Stimulated activated CD4-positive, alpha-beta T cell treated with anti-CD3 and anti-CD28 coated beads, Interleukin-12 subunit alpha, Interleukin-12 subunit beta, amount 100 ng/mL, for 4 hours (primary cell): ENCODE results near the gene FAM216A.
A peak's percentile ranks its signal among the peaks of the same experiment; 100 is the strongest.
"Not testable (repeated sequence)": the region's sequence is repeated elsewhere in the genome, so short reads cannot be mapped to it uniquely, and the experiment has no call there.

Experiments
- DNase-seq: peaks from one replicate; pipeline ENCODE4 v3.0.0-alpha.2; 2020

FAM216A gene, protein sequence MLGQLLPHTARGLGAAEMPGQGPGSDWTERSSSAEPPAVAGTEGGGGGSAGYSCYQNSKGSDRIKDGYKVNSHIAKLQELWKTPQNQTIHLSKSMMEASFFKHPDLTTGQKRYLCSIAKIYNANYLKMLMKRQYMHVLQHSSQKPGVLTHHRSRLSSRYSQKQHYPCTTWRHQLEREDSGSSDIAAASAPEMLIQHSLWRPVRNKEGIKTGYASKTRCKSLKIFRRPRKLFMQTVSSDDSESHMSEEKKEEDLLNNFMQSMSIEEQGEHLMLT

GRCh38 chr12:110468214-110469048, at the start of gene FAM216A, which contains the start of gene GPN3:
FAM216A (plus strand) TSS chr12:110468845; CDS start chr12:110468876, 31 bp downstream.
GPN3 (minus strand) TSS chr12:110468257; CDS start chr12:110468203, 54 bp downstream.
- peak; percentile 89 for DNase-seq

DNA sequence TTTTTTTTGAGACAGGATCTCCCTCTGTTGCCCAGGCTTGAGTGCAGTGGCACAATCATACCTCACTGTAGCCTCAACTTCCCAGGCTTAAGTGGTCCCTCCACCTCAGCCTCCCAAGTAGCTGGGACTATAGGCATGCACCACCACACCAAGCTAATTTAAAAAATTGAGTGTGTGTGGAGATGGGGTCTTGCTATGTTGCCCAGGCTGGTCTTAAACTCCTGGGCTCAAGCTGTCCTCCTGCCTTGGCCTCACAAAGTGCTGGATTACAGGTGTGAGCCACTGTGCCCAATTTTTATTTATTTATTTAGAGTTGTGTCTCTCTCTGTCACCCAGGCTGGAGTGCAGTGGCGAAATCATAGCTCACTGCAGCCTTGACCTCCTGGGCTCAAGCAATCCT, 48.0 kb upstream of the FAM216A start:
- DNase-seq = not testable (repeated sequence)

- no peak for DNase-seq
Measured at GRCh38 chr12:110421159-110421661, 47.4 kb upstream of the FAM216A start.

- DNase-seq = no peak
Measured at GRCh38 chr12:110421701-110422100, 46.9 kb upstream of the FAM216A start.

DNA sequence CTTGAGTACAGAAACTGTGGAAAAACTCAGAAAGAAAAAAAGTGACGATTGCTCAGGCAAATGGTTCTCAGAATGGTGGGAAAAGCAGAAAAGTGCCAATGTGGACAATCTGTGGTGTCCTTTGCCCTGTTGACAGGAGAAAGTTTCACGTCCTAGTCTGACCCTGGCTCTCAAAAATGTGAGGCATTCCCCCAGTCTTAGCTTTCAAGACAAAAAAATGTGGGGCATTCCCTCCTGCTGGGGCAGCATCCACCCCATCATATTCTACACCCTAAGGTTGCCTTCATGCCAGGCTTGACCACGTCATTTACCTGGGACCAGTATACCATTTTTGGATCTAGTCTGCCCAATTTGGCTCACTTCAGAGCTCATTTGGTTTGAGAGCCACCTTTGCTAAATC, 44.4 kb upstream of the FAM216A start:
- DNase-seq = no peak

GRCh38 chr12:110426406-110426805, 42.2 kb upstream of the FAM216A start:
- no peak for DNase-seq

- not testable (repeated sequence) for DNase-seq
Measured at GRCh38 chr12:110429676-110430075, 39.0 kb upstream of the FAM216A start.

DNA sequence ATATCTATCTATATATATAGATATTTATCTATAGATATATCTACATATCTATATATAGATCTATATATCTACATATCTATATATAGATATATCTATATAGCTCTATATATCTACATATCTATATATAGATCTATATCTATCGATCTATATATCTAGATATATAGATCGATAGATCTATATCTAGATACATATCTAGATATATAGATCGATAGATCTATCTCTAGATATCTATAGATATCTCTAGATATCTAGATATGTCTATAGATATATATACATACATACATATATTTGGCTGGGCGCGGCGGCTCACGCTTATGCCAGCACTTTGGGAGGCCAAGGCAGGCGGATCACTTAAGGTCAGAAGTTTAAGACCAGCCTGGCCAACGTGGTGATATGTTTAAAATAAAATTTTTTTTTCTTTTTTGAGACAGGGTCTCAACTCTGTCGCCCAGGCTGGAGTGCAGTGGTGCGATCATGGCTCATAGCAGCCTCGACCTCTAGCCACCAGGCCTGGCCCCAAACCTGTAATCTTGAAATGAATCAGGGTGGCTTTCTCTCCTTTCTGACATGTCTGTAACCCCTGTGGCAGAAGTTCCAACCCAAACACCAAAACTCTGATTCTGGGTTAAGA, 36.6 kb upstream of the FAM216A start:
- DNase-seq = no peak

DNA sequence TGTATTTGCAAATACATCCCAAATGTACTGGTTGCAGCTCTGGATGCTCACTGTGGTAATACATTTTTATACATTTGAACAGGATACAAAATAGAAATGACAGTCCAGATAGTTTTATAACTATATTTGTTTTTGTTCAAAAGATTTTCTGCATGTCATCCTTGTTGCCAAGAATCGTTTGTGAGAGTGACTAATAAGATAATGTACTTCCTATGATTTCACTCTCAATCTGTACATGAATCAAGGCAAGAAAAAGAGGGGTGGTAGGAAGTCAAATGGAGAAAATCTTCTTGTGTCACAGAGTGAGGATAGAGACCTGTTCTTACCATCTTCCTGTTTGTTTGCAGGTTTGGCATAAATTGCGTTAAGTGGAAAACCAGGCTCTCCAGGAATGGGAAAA, 32.4 kb upstream of the FAM216A start:
- DNase-seq = no peak

DNA sequence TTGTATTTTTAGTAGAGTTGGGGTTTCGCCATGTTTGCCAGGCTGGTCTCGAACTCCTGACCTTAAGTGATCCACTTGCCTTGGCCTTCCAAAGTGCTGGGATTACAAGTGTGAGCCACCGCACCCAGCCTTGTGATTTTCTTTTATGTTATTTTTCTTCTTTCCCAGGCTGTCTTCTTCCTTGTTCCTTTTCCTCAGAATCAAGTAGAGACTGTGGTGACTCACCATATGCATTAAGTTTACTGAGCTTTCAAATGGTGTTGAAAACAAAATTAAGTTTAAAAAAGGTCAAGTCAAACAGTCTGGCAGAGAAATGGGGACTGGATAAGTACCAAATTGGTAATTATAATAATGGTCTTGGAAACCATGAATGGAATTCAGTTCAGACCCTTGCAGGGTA, 24.2 kb upstream of the FAM216A start:
- no peak for DNase-seq

- DNase-seq = peak; percentile 93
Measured at GRCh38 chr12:110449799-110450497, 18.7 kb upstream of the FAM216A start, which contains the start of gene ARPC3. ARPC3 (minus strand) TSS chr12:110450337; CDS start chr12:110450260, 77 bp downstream.

GRCh38 chr12:110451263-110451662, 17.4 kb upstream of the FAM216A start:
- no peak for DNase-seq

- no peak for DNase-seq
Measured at GRCh38 chr12:110453569-110454296, 14.9 kb upstream of the FAM216A start.

DNA sequence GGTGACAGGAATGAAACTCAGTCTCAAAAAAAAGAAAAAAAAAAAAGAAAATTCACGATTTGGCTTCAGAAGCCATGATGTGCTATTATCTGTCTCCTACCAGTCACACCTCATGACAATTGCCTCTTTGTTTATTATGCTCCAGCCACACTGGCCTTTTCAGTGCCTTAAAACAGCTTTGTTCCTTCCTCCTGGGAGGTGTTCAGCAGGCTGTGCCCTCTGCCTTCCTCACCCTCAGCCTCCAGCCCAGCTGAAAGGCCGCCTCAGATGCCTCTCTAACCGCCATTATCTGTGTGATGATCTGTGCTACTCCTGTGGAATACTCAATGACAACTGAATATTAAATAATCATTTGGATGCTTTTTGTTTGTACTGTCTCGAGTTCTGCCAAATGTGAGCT, 9.9 kb upstream of the FAM216A start:
- no peak for DNase-seq

DNA sequence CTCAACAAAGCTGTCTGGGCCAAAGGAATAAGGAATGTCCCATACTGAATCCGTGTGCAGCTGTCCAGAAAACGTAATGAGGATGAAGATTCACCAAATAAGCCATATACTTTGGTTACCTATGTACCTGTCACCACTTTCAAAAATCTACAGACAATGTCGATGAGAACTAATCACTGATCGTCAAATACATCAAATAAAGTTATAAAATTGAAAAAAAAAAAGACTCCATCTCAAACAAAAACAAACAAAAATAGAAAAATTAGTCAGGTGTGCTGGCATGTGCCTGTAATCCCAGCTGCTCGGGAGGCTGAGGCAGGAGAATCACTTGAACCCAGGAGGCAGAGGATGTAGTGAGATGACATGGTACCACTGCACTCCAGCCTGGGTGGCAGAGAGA, 7.5 kb upstream of the FAM216A start:
- DNase-seq = not testable (repeated sequence)

- DNase-seq = no peak
Measured at GRCh38 chr12:110465024-110465423, 3.6 kb upstream of the FAM216A start.

- DNase-seq = not testable (repeated sequence)
Measured at GRCh38 chr12:110465765-110466164, 2.9 kb upstream of the FAM216A start.

- DNase-seq = no peak
Measured at GRCh38 chr12:110466791-110467190, 1.9 kb upstream of the FAM216A start.

- no peak for DNase-seq
Measured at GRCh38 chr12:110467847-110468213, 815 bp upstream of the FAM216A start.

DNA sequence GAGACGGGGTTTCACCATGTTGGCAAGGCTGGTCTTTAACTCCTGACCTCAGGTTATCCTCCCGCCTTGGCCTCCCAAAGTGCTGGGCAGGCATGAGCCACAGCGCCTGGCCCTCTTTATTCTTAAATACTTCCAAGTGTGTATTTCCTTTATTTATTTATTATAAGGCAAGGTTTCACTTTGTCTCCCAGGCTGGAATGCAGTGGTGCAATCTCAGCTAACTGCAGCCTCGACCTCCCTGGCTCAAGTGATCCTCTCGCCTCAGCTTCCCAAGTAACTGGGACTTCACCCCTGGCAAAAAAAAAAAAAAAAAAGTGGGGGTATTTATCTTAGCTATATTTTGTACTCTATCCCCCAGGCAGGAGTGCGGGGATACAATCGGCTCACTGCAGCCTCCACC, 6.8 kb downstream of the FAM216A start:
- DNase-seq = no peak

DNA sequence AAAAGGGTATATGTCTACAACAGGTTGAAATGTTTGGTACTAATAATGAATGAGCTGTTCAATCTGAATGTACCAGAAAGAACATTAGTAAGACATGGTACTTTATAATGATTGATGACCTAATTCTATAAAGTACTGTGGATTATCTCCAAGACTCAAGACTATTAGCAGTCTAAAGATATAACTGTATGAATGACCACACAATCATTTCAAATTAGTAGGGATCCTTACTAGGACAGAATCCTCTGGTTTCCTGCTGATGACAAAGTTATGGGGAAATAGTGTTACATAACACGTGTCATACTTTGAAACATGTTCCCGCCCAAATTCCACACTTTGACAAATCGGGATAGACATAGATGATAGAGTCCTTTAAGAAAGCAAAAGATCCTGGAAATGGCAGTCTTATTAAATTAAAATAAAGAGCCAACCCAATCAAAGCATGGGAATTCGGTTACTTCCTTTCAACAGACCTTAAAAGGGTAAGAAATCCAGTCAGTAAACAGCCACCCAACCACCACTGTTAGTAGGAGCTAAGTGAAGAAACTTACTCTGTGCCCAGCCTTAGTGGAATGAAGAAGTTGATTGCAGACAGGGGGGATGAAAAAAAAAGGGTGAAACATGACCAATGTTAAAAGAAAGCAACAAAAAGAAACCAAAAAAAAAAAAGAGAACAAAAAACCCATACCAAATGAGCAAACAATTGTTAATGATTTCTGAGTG, 30.5 kb downstream of the FAM216A start:
- DNase-seq = no peak
